HFFc6 (cell line): Measurements from ENCODE around the gene MED15. TPM values are rescaled to one million over a fixed set of nuclear protein-coding genes. Genes with fewer than 3 reads are reported as not detected.

ENCODE experiments used
- DNase-seq: peaks from one replicate; pipeline ENCODE4 v3.0.0-alpha.2; 2018
- H3K27ac Mint-ChIP-seq: 2 replicates; pipeline ENCODE4 v1.8.0; 2020; ENCODE audit warnings: mild to moderate bottlenecking, mixed read lengths
- H3K27me3 Mint-ChIP-seq: 2 replicates; pipeline ENCODE4 v1.8.0; 2021; ENCODE audit warnings: mild to moderate bottlenecking, moderate library complexity, mixed read lengths; ENCODE audit not compliant: insufficient read depth
- H3K36me3 Mint-ChIP-seq: 2 replicates; pipeline ENCODE4 v1.8.0; 2021; ENCODE audit warnings: low read depth, mixed read lengths
- H3K4me1 Mint-ChIP-seq: 2 replicates; pipeline ENCODE4 v1.8.0; 2020; ENCODE audit warnings: low read depth, mixed read lengths
- H3K4me3 Mint-ChIP-seq: 2 replicates; pipeline ENCODE4 v1.8.0; 2020; ENCODE audit warnings: mild to moderate bottlenecking, moderate library complexity, mixed read lengths
- H3K9me3 Mint-ChIP-seq: 2 replicates; pipeline ENCODE4 v1.8.0; 2020; ENCODE audit warnings: mild to moderate bottlenecking, mixed read lengths
- total RNA-seq, 6 experiments: library from RNA; stranded (reverse); fragmentation: NEBNext Ultra II Directional; extraction: Animal tissue kit (Norgen Biotek cat#: 25700); gene quantifications; 2 replicates in 1 of 6; 3 replicates in 5 of 6; pipeline ENCODE4 v1.2.3, GENCODE V29; 2021
- TF ChIP-seq, protein P1 (sequence below): fragments of 200-600 bp; sonication (generic); IDR thresholded peaks from 2 replicates; pipeline ENCODE4 v1.5.0; 2021; ENCODE audit warnings: antibody characterized with exemption, mild to moderate bottlenecking

The MED15 gene
- total RNA-seq, 6 experiments from 2014 or later = 128 to 148 (median 136) TPM

DNA sequence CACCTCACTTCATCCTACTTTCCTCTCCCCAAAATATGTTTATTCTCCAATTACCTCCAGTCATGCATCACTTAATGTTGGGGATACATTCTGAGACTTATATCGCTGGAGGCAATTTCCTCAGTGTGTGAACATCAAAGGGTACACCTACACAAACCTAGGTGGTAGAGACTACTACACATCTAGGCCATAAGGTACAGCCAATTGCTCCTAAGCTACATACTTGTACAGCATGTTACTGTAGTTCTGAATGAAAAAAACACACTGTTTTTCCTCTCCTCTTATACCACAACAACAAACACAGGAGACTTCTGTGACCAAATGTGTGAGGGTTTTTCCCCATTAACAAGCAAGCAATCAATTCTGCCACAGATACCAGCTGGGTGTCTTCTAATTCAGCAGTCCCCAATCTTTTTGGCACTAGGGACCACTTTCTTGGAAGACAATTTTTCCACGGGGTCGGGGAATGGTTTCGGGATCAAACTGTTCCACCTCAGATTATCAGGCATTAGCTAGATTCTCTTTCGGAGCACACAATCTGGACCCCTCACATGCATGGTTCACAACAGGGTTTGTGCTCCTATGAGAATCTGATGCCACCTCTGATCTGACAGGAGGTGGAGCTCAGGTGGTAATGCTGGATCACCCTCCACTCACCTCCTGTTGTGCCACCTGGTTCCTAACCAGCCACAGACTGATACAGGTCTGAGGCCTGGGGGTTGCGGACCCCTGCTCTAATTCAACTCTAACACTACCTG, 17.0 kb upstream of the MED15 start:
- H3K9me3 Mint-ChIP-seq = no peaks in the 10 kb centered on the region
- no peak overlapping the region for H3K4me3 Mint-ChIP-seq
- peaks cover 18% of the 10 kb centered on the region for H3K36me3 Mint-ChIP-seq
- peaks cover 21% of the 10 kb centered on the region for H3K4me1 Mint-ChIP-seq
- H3K27me3 Mint-ChIP-seq = no peaks in the 10 kb centered on the region; the same call in 1 of the 2 replicates
- DNase-seq = no peak
- no peak overlapping the region for H3K27ac Mint-ChIP-seq
- TF ChIP-seq, protein P1, sequence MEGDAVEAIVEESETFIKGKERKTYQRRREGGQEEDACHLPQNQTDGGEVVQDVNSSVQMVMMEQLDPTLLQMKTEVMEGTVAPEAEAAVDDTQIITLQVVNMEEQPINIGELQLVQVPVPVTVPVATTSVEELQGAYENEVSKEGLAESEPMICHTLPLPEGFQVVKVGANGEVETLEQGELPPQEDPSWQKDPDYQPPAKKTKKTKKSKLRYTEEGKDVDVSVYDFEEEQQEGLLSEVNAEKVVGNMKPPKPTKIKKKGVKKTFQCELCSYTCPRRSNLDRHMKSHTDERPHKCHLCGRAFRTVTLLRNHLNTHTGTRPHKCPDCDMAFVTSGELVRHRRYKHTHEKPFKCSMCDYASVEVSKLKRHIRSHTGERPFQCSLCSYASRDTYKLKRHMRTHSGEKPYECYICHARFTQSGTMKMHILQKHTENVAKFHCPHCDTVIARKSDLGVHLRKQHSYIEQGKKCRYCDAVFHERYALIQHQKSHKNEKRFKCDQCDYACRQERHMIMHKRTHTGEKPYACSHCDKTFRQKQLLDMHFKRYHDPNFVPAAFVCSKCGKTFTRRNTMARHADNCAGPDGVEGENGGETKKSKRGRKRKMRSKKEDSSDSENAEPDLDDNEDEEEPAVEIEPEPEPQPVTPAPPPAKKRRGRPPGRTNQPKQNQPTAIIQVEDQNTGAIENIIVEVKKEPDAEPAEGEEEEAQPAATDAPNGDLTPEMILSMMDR = no peak

DNA sequence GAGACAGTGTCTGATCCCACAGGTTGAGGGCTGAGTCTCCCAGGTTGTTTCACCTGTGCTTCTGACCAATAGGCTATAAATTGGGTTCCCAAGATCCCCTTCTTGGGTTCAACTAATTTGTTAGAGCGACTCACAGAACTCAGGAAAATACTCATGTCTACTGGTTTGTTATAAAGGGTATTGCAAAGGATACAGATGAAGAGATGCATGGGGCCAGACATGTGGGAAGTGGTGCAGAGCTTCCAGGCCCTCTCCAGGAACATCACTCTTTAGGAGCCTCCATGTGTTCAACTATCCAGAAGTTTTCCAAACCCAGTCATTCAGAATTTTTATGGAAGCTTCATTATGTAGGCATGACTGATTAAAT, 16.5 kb upstream of the MED15 start:
- peaks cover 20% of the 10 kb centered on the region for H3K4me1 Mint-ChIP-seq
- no peaks in the 10 kb centered on the region; the same call in 1 of the 2 replicates for H3K27me3 Mint-ChIP-seq
- no peak overlapping the region for H3K27ac Mint-ChIP-seq
- TF ChIP-seq, protein P1 = no peak
- H3K9me3 Mint-ChIP-seq = no peaks in the 10 kb centered on the region
- H3K4me3 Mint-ChIP-seq = no peak overlapping the region
- H3K36me3 Mint-ChIP-seq = peaks cover 18% of the 10 kb centered on the region
- no peak for DNase-seq

DNA sequence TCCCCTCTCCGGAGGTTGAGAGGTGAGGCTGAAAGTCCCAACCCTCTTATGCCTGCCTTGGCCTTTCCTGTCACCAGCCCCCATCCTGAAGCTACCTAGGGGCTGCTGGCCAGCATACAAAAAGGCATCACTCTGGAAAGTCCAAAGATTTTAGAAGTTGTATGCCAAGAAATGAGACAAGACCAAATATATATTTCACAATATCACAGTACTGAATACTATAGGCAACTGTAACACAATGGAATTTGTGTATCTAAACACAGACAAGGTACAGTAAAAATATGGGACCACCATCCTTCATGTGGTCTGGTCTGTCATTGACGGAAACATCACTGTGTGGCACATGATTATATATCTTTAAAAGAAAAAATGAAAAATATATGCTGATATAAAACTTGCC, 16.1 kb upstream of the MED15 start:
- Mint-ChIP-seq H3K4me1 (peaks cover 16% of the 10 kb centered on the region), H3K27ac (no peak overlapping the region), H3K4me3 (no peak overlapping the region), H3K36me3 (peaks cover 14% of the 10 kb centered on the region), H3K27me3 (no peaks in the 10 kb centered on the region; the same call in 1 of the 2 replicates), H3K9me3 (no peaks in the 10 kb centered on the region)
- TF ChIP-seq, protein P1 = no peak
- no peak for DNase-seq

DNA sequence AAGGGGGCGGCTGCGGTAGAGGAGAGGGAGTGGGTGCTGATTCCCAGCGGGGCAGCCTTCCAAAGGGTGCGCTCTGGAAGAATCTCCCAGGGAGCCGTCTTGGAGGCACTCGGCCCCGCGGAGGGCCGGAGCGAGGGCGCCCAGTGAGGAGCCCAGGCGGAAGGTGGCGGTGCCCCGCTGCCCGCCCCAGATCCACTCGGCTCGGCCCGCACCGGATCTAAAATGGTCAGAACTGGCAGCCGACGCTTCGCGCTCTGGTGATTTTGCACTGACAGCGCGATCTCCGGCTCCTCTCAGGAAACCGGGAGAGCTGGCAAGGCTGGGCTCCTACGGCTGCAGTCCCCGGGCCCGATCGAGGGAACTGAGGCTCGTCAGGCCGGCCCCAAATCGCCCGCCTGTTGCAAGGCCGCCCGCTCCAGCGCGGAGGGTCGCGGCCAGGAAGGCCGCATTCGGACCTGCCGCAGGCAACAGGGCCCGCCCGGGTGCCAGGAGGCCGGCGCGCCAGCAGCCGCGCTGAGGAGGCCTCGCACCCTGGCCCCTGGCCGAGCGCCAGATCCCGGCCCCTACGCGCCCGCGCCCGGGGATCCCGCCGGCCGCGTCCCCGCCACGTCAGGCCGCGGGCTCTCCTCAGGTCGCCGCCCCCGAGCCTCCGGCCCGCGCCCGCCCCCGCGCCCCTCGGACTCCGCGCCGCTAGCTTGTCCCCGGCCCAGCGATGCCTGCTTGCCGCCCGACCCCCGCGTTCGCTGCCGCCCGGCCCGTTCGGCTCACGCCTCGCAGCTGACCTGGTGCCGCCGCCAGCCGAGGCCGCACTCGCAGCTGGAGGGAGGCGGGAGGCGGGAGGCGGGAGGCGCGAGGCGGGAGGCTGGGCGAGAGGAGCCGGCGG, 12.2 kb upstream of the MED15 start, which contains the start of gene KLHL22:
KLHL22 (minus strand) TSS at position 818 of the 883 bp plus-strand sequence. CDS start 6,584 bp downstream, outside the sequence.
- TF ChIP-seq, protein P1 = no peak
- Mint-ChIP-seq H3K27me3 (no peaks in the 10 kb centered on the region; the same call in none of the 2 replicates), H3K27ac (peak within 1 kb of the TSS; percentile 91), H3K9me3 (no peaks in the 10 kb centered on the region), H3K4me3 (peak within 1 kb of the TSS; percentile 93), H3K4me1 (peaks cover 19% of the 10 kb centered on the region), H3K36me3 (peaks cover 6% of the 10 kb centered on the region; the same call in 1 of the 2 replicates)
- DNase-seq = no peak

DNA sequence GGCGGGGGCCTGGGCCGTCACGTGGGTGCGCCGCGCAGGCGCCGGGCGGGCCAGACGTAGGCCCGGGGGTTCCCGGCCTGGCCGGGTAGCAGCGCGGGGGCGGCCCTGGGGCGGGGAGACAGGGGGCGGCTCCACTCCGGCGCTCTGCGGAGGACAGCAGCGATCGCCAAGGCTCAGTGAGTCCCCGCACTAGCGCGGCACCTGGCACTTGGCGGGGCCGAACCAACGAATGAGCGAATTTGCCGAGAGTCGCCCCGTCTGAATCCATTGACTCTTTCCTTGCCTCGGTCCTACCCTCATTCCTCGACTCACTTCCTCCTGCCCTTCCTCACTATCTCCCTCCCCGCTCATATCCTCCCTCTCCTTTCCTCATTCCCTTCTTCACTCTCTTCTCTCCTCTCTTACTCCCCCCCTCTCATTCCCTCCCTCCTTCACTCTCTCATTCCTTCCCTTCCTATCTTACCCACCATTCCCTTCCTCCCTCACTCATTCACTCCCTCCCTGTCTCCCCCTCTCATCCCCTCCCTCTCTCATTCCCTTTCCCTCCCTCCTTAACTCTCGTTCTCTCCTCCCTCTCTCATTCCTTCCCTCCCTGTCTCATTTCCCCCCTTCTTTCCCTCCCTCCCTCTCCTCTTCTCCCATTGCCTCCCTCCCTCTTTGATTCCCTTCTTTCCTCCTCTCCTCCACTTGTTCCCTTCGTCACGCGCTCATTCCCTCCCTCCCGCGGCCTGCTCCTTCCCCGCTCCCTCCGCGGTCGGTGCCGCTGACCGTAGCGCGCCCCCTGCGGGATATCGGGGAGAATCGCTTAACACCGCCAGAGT, 11.3 kb upstream of the MED15 start:
- DNase-seq = peak; percentile 77
- H3K36me3 Mint-ChIP-seq = peaks cover 9% of the 10 kb centered on the region; the same call in 1 of the 2 replicates
- no peaks in the 10 kb centered on the region; the same call in none of the 2 replicates for H3K27me3 Mint-ChIP-seq
- TF ChIP-seq, protein P1 = peak; percentile 90
- H3K4me3 Mint-ChIP-seq = peak overlapping the region; percentile 93
- no peaks in the 10 kb centered on the region for H3K9me3 Mint-ChIP-seq
- H3K27ac Mint-ChIP-seq = peak overlapping the region; percentile 84
- peaks cover 19% of the 10 kb centered on the region for H3K4me1 Mint-ChIP-seq
